ENCODE data around the gene SLC35B1.

DNA sequence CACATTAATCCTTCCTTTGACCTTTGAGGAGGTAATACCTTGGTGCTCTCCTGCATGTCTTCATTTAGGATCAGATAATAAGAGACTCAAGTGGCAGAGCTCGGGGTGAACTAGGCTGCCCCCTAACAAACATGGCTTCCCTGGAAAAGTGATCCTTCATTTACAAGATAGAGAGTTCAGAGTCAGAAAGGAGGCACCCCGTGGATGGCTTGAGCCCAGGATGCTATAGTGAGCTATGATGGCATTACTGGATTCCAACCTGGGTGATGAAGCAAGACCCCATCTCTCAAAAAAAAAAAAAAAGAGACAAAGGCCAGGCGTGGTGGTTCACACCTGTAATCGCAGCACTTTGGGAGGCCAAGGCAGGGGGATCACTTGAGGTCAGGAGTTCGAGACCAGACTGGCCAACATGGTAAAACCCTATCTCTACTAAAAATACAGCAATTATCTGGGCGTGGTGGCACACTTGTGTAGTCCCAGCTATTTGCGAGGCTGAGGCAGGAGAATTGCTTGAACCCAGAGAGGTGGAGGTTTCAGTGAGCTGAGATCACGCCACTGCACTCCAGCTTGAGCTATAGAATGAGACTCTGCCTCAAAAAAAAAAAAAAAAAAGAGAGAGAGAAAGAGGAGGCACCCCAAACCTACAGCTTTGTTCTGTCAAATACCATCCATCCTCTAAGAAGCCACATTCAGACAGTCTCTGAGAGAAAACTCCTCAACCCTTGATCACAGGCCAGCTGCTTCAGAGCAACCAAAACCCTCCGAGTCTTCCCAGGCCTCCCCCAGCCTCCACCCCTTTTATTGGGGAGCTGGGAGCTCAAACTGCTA, 48.8 kb upstream of the SLC35B1 start:
- no peak for TF ChIP-seq ZNF121 (CRISPR knock-in tag; IDR thresholded peaks at IDR 0.05)
- TF ChIP-seq, protein P1, sequence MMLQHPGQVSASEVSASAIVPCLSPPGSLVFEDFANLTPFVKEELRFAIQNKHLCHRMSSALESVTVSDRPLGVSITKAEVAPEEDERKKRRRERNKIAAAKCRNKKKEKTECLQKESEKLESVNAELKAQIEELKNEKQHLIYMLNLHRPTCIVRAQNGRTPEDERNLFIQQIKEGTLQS (CRISPR knock-in tag; conservative IDR thresholded peaks at IDR 0.05): no peak
- no peak for TF ChIP-seq NR2C2 (CRISPR knock-in tag; IDR thresholded peaks at IDR 0.05)
- TF ChIP-seq, protein P2, sequence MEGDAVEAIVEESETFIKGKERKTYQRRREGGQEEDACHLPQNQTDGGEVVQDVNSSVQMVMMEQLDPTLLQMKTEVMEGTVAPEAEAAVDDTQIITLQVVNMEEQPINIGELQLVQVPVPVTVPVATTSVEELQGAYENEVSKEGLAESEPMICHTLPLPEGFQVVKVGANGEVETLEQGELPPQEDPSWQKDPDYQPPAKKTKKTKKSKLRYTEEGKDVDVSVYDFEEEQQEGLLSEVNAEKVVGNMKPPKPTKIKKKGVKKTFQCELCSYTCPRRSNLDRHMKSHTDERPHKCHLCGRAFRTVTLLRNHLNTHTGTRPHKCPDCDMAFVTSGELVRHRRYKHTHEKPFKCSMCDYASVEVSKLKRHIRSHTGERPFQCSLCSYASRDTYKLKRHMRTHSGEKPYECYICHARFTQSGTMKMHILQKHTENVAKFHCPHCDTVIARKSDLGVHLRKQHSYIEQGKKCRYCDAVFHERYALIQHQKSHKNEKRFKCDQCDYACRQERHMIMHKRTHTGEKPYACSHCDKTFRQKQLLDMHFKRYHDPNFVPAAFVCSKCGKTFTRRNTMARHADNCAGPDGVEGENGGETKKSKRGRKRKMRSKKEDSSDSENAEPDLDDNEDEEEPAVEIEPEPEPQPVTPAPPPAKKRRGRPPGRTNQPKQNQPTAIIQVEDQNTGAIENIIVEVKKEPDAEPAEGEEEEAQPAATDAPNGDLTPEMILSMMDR (IDR thresholded peaks at IDR 0.05): no peak
- TF ChIP-seq CBFB (CRISPR knock-in tag; IDR thresholded peaks at IDR 0.05; ENCODE audit: low read depth): no peak
- TF ChIP-seq ZNF671 (CRISPR knock-in tag; IDR thresholded peaks at IDR 0.05): no peak
- no peak for TF ChIP-seq CREB1 (CRISPR knock-in tag; IDR thresholded peaks at IDR 0.05)
- TF ChIP-seq, protein P3, sequence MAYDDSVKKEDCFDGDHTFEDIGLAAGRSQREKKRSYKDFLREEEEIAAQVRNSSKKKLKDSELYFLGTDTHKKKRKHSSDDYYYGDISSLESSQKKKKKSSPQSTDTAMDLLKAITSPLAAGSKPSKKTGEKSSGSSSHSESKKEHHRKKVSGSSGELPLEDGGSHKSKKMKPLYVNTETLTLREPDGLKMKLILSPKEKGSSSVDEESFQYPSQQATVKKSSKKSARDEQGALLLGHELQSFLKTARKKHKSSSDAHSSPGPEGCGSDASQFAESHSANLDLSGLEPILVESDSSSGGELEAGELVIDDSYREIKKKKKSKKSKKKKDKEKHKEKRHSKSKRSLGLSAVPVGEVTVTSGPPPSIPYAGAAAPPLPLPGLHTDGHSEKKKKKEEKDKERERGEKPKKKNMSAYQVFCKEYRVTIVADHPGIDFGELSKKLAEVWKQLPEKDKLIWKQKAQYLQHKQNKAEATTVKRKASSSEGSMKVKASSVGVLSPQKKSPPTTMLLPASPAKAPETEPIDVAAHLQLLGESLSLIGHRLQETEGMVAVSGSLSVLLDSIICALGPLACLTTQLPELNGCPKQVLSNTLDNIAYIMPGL (CRISPR knock-in tag; IDR thresholded peaks at IDR 0.05): no peak
- no peak for TF ChIP-seq ELF4 (CRISPR knock-in tag; IDR thresholded peaks at IDR 0.05; ENCODE audit: low read depth)
- TF ChIP-seq, protein P4, sequence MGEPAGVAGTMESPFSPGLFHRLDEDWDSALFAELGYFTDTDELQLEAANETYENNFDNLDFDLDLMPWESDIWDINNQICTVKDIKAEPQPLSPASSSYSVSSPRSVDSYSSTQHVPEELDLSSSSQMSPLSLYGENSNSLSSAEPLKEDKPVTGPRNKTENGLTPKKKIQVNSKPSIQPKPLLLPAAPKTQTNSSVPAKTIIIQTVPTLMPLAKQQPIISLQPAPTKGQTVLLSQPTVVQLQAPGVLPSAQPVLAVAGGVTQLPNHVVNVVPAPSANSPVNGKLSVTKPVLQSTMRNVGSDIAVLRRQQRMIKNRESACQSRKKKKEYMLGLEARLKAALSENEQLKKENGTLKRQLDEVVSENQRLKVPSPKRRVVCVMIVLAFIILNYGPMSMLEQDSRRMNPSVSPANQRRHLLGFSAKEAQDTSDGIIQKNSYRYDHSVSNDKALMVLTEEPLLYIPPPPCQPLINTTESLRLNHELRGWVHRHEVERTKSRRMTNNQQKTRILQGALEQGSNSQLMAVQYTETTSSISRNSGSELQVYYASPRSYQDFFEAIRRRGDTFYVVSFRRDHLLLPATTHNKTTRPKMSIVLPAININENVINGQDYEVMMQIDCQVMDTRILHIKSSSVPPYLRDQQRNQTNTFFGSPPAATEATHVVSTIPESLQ (CRISPR knock-in tag; IDR thresholded peaks at IDR 0.05): no peak
- TF ChIP-seq, protein P5, sequence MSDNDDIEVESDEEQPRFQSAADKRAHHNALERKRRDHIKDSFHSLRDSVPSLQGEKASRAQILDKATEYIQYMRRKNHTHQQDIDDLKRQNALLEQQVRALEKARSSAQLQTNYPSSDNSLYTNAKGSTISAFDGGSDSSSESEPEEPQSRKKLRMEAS (CRISPR knock-in tag; IDR thresholded peaks at IDR 0.05): no peak
- TF ChIP-seq ZNF396 (CRISPR knock-in tag; IDR thresholded peaks at IDR 0.05; ENCODE audit: borderline replicate concordance): no peak
- TF ChIP-seq, protein P6, sequence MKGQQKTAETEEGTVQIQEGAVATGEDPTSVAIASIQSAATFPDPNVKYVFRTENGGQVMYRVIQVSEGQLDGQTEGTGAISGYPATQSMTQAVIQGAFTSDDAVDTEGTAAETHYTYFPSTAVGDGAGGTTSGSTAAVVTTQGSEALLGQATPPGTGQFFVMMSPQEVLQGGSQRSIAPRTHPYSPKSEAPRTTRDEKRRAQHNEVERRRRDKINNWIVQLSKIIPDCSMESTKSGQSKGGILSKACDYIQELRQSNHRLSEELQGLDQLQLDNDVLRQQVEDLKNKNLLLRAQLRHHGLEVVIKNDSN (CRISPR knock-in tag; IDR thresholded peaks at IDR 0.05): no peak

Data from WTC11 (cell line).